GM20000 (cell line): ENCODE data around the gene TBC1D14.

Source experiments
- DNase-seq: peaks from one replicate; pipeline ENCODE4 v3.0.0; 2012; ENCODE audit warnings: low spot score
- TF ChIP-seq, protein P1 (sequence below): IDR thresholded peaks from 2 replicates; pipeline ENCODE4 v1.5.1; 2012; ENCODE audit warnings: mild to moderate bottlenecking, control low read depth; ENCODE audit errors: extremely low read depth, missing control alignments

The TBC1D14 gene

DNA sequence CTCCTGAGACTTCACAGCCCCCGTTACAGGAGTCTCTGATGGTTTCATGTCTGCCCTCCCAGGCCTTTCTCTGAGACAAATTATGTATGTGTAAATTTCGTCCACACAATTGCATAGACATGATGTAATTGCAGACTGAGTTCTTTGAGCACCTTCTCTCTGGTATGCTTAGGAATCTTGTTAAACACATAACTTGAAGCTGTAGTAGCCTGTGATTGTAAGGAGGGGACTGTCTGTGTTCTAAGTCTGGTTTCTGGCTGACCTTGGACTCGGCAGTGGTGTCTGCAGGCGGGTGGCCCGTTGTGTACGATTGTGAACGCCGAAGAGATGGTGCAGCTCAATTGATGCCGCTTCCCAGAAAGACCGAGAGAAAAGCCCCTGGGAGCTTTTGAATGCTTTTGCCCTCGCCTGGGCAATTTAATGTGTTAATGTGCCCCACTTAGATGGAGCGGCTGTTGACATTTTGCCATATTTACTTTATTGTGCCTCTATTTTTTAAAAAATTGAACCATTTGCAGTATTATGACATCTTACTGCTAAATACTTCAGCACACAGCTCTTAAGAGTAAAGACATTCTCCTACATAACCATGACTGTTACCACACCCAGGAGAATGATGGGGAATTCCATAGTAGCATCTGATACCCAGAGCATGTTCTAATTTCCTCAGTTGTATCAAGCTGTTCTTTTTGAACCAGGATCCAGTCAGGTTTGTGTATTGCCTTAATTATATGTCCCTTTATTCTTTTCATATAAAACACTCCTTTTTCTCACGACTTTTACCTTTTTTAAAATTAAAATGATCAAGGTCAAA, 75.2 kb downstream of the TBC1D14 start:
- DNase-seq: no peak
- TF ChIP-seq, protein P1, sequence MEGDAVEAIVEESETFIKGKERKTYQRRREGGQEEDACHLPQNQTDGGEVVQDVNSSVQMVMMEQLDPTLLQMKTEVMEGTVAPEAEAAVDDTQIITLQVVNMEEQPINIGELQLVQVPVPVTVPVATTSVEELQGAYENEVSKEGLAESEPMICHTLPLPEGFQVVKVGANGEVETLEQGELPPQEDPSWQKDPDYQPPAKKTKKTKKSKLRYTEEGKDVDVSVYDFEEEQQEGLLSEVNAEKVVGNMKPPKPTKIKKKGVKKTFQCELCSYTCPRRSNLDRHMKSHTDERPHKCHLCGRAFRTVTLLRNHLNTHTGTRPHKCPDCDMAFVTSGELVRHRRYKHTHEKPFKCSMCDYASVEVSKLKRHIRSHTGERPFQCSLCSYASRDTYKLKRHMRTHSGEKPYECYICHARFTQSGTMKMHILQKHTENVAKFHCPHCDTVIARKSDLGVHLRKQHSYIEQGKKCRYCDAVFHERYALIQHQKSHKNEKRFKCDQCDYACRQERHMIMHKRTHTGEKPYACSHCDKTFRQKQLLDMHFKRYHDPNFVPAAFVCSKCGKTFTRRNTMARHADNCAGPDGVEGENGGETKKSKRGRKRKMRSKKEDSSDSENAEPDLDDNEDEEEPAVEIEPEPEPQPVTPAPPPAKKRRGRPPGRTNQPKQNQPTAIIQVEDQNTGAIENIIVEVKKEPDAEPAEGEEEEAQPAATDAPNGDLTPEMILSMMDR: no peak

DNA sequence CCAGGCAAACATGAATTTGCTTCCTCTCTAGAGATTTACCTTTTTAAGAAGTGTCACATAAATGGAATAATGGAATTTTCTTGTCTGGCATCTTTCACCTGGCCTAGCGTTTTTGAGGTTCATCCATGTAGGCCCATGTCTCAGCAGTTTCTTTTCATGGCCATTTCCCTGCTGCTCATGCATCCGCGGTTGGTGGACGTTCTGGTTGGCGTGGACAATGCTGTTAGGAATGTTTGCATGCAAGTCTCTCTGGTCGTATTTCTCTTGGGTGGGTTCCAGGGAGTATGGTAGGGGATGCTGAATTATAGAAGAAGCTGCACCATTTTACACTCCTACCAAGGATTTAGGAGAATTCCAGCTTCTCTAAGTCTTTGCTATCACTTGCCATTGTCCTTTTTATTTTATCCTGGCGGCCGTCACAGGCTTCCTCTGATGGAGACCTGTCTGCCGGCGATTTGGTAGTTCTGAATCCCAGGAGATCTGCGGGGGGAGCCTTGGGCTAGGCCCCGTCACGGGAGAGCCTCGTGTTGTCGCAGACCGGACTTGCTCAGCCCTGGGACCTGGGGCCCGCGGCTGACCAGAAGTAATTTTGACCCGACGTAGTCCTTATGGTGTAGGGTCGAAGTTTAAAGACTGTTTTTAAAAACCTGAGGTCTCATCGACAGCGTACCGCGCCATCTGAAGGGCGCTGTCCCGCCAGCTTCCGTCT, 76.6 kb downstream of the TBC1D14 start:
- TF ChIP-seq, protein P1: no peak
- no peak for DNase-seq

DNA sequence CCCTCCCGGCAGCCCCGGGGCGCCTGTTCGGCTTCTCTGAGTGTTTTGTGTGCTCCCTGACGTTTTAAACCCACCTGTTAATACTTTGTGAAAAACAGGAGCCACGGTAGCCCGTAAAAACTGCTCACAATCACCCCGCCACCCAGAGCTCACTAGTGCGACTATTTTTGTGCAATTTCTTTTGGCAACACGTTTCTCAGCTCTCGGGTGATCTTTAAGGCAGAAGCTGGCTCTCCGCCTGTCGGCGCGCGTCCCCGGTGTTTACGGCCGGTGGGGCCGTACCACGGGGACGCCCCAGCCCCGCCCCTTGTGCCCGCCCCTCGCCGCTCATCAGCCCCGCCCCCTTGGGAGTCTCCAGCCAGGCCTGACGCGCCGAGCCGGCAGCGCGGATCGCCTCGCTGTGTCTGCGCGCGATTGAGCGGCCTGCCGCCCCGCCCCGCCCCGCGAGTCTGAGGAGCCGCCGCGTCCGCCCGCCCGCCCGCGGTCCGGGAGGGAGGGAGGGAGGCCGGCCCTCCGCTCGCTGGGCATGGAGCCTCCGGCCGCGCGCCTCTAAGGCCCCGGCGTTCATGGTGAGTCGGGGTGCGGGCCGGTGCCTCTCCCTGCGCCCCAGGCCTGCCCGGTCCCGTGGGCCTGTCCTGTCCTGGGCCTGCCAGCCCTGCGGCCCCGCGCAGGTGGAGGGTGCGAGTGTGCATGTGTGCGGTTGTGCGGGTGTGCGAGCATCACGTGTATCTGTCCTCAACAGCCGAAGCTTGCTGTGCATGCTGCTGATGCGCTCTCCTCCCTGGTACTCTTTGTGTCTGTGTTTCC, 77.4 kb downstream of the TBC1D14 start:
- TF ChIP-seq, protein P1: no peak
- peak; percentile 98 for DNase-seq

DNA sequence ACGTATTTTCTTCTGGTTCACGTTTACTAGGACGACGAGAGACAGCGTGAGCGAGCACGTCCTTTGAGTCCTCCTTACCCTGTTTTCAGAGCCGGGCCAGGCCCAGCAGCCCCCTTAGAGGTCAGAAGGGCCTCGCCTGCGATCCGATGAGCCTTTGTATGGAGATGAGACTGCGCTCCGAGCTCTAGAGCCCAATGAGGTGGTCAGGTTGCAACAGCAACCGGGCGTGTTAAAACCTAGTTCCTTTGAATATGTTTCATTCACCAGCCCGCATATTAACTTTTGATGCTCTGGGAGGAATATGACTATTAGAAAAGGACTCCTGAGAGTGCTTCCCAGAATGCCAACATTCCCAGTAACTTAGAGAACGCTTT, 77.9 kb downstream of the TBC1D14 start:
- TF ChIP-seq, protein P1: no peak
- DNase-seq: no peak

DNA sequence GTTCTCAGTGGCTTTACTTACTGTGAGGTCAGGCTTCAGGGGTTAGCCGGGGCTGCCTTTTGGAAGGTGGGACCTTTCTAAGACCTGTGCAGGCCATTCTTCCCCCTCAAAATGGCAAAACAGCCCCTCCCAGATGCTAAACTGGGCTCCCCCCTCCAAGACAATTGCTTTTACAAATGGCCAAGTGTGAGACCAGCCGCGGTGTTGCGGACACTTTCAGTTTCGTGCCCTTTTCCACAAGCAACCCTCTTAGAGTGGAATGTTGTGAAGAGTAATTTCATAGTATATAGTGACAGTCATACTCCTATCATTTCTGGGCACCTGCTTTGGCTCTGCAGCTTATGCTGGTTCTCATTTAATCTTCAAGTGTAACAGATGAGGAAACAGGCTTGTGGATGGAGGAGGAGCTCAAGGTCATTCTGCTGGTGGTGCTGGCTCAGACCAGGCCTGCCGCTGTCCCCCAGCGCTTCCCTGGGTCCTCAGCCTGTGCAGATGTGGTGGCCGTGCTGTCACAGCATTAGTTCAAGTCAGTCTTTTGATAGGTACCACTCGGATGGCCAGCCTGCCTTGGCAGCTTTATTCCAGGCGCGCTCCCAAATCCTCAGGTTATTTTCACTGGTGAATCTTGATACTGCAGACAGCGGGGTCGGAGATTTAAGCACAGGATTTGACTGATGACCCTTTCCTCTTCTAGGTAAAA, 78.5 kb downstream of the TBC1D14 start:
- TF ChIP-seq, protein P1: no peak
- no peak for DNase-seq

DNA sequence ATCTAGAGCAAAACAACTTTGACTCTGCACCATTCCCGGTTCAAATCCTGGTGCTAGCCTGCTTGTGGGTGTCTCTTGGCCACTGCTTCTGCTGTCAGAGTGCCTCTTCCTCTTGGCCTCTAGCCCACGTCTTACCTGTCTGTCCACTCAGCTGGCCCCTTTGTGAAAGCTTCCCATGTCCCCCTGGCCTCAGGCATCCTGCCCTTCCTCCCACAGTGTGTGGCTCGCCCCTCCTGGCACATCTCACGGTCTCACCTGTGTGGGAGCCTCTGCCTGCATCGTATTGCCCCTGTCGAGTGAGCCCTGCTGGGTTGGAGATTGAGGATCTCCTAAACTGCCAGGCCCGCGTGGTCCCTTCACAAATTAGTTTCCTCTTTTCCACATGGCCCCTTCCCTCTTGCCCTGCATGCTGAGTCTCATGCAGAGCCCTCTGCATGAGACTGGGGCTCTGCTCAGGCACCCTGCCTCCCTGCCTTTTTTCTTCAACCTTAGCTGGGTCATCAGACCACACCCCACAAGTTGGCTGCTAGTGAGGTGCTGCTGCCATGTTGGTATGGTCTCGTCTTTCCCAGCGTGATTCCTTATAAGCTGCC, 79.8 kb downstream of the TBC1D14 start:
- TF ChIP-seq, protein P1: no peak
- DNase-seq: no peak
